ENCODE measurements around the gene EPDR1.

Gene EPDR1

DNA sequence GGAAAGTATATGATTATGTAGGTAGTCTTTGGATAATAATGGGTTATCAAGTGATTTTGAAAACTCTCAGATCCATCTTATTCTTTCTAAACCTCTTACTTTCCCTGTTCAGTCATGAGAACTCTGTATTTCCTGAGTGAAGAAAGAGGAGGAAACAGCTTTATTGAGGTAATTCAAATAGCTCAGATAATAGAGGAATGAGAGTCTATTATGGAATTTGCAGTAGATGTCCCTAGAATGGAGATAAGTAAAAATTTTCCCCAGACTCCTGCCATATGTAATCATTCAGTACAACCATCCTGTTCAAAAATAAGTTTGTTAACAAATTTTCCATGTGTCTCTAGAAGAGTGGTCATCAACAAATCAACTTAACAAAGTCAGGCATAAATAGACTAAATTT, 36.4 kb downstream of the EPDR1 start:
- no peak overlapping the region for H3K4me3 ChIP-seq (ENCODE audit: low read depth, low read length)
- DNase-seq (ENCODE audit: low read depth), result no peak
- TF ChIP-seq CTCF (IDR thresholded peaks at IDR 0.05; ENCODE audit: low read depth, low read length, missing control alignments), result no peak

DNA sequence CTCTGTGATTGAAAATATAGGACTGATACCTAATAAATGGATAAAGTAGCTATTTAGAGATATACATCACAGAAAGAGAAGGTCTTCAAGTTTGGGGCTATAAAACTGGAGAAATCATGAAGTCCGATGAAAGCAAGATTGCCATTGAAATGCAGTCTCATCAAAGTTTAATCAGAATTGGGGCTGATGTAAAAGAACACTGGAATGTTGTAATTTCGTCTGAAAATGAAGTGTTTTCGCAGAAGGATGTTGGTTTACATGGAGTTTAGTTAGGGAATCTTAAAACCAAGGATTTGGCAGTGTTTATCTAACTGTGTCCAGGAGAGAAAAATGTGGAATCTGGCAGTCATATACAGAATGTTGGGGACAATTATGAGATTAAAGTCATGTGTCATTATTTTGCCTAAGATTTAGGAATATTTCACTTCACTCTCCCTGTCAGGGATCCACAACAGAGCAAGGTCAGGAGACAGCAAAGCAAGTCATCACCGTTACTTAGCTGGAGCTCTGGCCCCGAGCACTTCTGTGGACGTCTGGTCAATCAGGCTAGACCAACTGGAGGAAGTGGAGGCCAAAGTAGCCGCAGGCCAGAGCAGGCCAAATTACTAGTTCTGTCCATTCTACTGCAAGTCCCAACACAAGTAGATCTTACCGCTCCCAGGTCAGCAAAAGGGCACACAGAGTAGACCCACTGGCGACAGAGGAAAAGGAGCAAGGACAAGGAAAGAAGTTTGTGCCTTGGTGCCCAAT, 37.0 kb downstream of the EPDR1 start:
- DNase-seq (ENCODE audit: low read depth), result no peak
- no peak overlapping the region for H3K4me3 ChIP-seq (ENCODE audit: low read depth, low read length)
- TF ChIP-seq CTCF (IDR thresholded peaks at IDR 0.05; ENCODE audit: low read depth, low read length, missing control alignments), result no peak

GRCh38 chr7:37960483-37960882, 40.0 kb downstream of the EPDR1 start:
- no peak overlapping the region for H3K4me3 ChIP-seq (ENCODE audit: low read depth, low read length)
- no peak for DNase-seq (ENCODE audit: low read depth)
- TF ChIP-seq CTCF (IDR thresholded peaks at IDR 0.05; ENCODE audit: low read depth, low read length, missing control alignments), result no peak

DNA sequence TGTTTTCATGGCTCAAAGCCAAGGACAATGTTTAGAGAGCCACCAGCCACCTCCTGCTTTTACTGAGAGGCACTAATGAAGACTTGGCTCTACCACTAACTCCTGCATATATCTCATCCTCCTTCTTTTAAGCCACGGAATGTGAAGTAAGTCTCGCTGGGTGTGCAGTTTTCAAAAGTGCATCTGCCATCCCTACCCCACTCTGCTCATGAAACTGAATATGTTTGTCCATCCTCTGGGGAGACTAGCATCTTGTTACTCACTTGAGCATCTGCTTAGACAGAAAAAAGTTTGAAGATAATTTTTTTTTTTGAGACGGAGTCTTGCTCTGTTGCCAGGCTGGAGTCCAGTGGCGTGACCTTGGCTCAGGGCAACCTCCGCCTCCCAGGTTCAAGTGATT, 40.8 kb downstream of the EPDR1 start:
- DNase-seq (ENCODE audit: low read depth), result no peak
- H3K4me3 ChIP-seq (ENCODE audit: low read depth, low read length), result no peak overlapping the region
- no peak for TF ChIP-seq CTCF (IDR thresholded peaks at IDR 0.05; ENCODE audit: low read depth, low read length, missing control alignments)

DNA sequence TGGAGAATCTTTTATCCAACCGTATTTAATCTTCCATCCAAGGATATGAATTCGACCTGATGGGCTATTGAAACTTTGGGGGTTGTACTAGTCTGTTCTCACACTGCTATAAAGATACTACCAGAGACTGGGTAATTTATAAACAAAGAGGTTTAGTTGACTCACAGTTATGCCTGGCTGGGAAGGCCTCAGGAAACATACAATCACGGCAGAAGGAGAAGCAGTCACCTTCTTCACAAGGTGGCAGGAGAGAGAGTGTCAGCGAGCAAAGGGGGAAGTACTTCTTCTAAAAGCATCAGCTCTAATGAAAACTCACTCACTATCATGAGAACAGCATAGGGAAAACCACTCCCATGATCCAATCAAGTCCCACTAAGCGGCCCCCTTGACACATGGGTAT, 43.8 kb downstream of the EPDR1 start:
- no peak overlapping the region for H3K4me3 ChIP-seq (ENCODE audit: low read depth, low read length)
- no peak for TF ChIP-seq CTCF (IDR thresholded peaks at IDR 0.05; ENCODE audit: low read depth, low read length, missing control alignments)
- DNase-seq (ENCODE audit: low read depth), result no peak

- DNase-seq (ENCODE audit: low read depth), result no peak
- no peak for TF ChIP-seq CTCF (IDR thresholded peaks at IDR 0.05; ENCODE audit: low read depth, low read length, missing control alignments)
- H3K4me3 ChIP-seq (ENCODE audit: low read depth, low read length), result no peak overlapping the region
Observed at GRCh38 chr7:37970211-37970610, 49.8 kb downstream of the EPDR1 start.

DNA sequence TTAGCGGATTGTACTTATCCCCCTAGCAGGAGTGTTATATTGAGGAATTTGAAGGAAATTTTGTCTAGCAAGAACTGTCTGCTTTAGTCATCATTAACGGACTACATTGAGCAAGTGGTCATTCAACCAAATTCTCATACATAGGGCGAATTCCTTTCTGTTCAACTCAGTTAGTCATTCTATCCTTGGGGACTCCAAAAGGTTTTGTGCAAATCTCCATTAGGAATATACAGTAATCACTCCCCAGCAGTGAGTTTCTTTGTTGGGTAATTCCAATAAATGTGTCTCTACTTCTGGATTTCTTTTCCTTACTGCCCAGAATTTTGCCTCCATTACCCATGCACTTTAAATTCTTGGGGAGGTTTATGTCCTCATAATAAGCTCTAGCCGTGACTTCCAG, 51.1 kb downstream of the EPDR1 start:
- H3K4me3 ChIP-seq (ENCODE audit: low read depth, low read length), result no peak overlapping the region
- TF ChIP-seq CTCF (IDR thresholded peaks at IDR 0.05; ENCODE audit: low read depth, low read length, missing control alignments), result no peak
- no peak for DNase-seq (ENCODE audit: low read depth)
